Esophagus muscularis mucosa (tissue), 3 donors: ENCODE measurements around the gene PEBP1.

Experiments
- EP300 ChIP-seq: sonication (generic); formaldehyde crosslinking; IDR thresholded peaks from one replicate; pipeline ENCODE4 v1.6.1; 2017; ENCODE audit warnings: antibody characterized with exemption
- TF ChIP-seq, protein P1 (sequence below), 3 experiments: fragments of 200-600 bp in 2 of 3; fragments of 450-650 bp in 1 of 3; sonication (generic) in 2 of 3; IDR thresholded peaks; one replicate each; pipeline ENCODE4 v1.5.1; 2017 to 2019; ENCODE audit warnings: antibody characterized with exemption in 3 of 3, mild to moderate bottlenecking in 2 of 3, moderate library complexity in 1 of 3

- TF ChIP-seq, protein P1, sequence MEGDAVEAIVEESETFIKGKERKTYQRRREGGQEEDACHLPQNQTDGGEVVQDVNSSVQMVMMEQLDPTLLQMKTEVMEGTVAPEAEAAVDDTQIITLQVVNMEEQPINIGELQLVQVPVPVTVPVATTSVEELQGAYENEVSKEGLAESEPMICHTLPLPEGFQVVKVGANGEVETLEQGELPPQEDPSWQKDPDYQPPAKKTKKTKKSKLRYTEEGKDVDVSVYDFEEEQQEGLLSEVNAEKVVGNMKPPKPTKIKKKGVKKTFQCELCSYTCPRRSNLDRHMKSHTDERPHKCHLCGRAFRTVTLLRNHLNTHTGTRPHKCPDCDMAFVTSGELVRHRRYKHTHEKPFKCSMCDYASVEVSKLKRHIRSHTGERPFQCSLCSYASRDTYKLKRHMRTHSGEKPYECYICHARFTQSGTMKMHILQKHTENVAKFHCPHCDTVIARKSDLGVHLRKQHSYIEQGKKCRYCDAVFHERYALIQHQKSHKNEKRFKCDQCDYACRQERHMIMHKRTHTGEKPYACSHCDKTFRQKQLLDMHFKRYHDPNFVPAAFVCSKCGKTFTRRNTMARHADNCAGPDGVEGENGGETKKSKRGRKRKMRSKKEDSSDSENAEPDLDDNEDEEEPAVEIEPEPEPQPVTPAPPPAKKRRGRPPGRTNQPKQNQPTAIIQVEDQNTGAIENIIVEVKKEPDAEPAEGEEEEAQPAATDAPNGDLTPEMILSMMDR (IDR thresholded peaks at IDR 0.05), result no peak
- TF ChIP-seq EP300, result no peak
Measured at GRCh38 chr12:118144499-118144898, 8.6 kb downstream of the PEBP1 start.
